H9 (cell line): Measurements from ENCODE around the gene ZNF837. TPM values are rescaled to one million over a fixed set of nuclear protein-coding genes. Genes with fewer than 3 reads are reported as not detected.

Experiments used
- DNase-seq: peaks from one replicate; pipeline ENCODE4 v3.0.0-alpha.2; 2017
- H2AFZ ChIP-seq: one replicate; pipeline ENCODE4 v1.6.1; 2013; ENCODE audit warnings: mild to moderate bottlenecking, low read length, control low read depth, moderate library complexity
- H2AK5ac ChIP-seq: 2 replicates; pipeline ENCODE4 v1.6.1; 2013; ENCODE audit warnings: low read length, control low read depth, mixed read lengths; ENCODE audit not compliant: insufficient read length
- H2BK120ac ChIP-seq: one replicate; pipeline ENCODE4 v1.6.1; 2013; ENCODE audit warnings: low read depth, mild to moderate bottlenecking, low read length, control low read depth, inconsistent platforms; ENCODE audit not compliant: poor library complexity, severe bottlenecking
- H2BK12ac ChIP-seq: 2 replicates; pipeline ENCODE4 v1.6.1; 2013; ENCODE audit warnings: low read length, control low read depth, mixed read lengths, low read depth; ENCODE audit not compliant: insufficient read length
- H2BK15ac ChIP-seq: 2 replicates; pipeline ENCODE4 v1.6.1; 2013; ENCODE audit warnings: low read depth, low read length, control low read depth
- H2BK20ac ChIP-seq: one replicate; pipeline ENCODE4 v1.6.1; 2013; ENCODE audit warnings: low read depth, mild to moderate bottlenecking, low read length, control low read depth, inconsistent platforms; ENCODE audit not compliant: poor library complexity, severe bottlenecking
- H2BK5ac ChIP-seq: 2 replicates; pipeline ENCODE4 v1.6.1; 2013; ENCODE audit warnings: low read length, control low read depth, mixed read lengths; ENCODE audit not compliant: insufficient read length
- H3K14ac ChIP-seq: 2 replicates; pipeline ENCODE4 v1.6.1; 2013; ENCODE audit warnings: low read length, control low read depth; ENCODE audit not compliant: insufficient read depth
- H3K18ac ChIP-seq: 2 replicates; pipeline ENCODE4 v1.6.1; 2013; ENCODE audit warnings: low read depth, mild to moderate bottlenecking, mixed read lengths, low read length, control low read depth; ENCODE audit not compliant: insufficient read length
- H3K23ac ChIP-seq: 2 replicates; pipeline ENCODE4 v1.6.1; 2013; ENCODE audit warnings: low read length, control low read depth, mixed read lengths, low read depth; ENCODE audit not compliant: insufficient read length
- H3K23me2 ChIP-seq: 2 replicates; pipeline ENCODE4 v1.6.1; 2013; ENCODE audit warnings: low read depth, mild to moderate bottlenecking, mixed read lengths, low read length, control low read depth; ENCODE audit not compliant: insufficient read length, poor library complexity, severe bottlenecking
- H3K27ac ChIP-seq: 2 replicates; pipeline ENCODE4 v1.5.1; 2013; ENCODE audit warnings: low read length, control low read depth, mixed read lengths, low read depth; ENCODE audit not compliant: insufficient read length
- H3K27me3 ChIP-seq: 2 replicates; pipeline ENCODE4 v1.6.1; 2013; ENCODE audit warnings: low read length, control low read depth, inconsistent platforms; ENCODE audit not compliant: insufficient read depth
- H3K4ac ChIP-seq: 2 replicates; pipeline ENCODE4 v1.6.1; 2013; ENCODE audit warnings: low read depth, mild to moderate bottlenecking, control low read depth, inconsistent platforms, low read length, moderate library complexity
- H3K4me1 ChIP-seq: 2 replicates; pipeline ENCODE4 v1.6.1; 2013; ENCODE audit warnings: low read length, control low read depth, inconsistent platforms; ENCODE audit not compliant: insufficient read depth
- H3K4me2 ChIP-seq: 2 replicates; pipeline ENCODE4 v1.6.1; 2013; ENCODE audit warnings: low read length, control low read depth, mixed read lengths; ENCODE audit not compliant: insufficient read length, insufficient read depth
- H3K56ac ChIP-seq: 2 replicates; pipeline ENCODE4 v1.6.1; 2013; ENCODE audit warnings: low read depth, mild to moderate bottlenecking, mixed read lengths, low read length, control low read depth; ENCODE audit not compliant: insufficient read length
- H3K79me1 ChIP-seq: 2 replicates; pipeline ENCODE4 v1.6.1; 2013; ENCODE audit warnings: low read depth, mild to moderate bottlenecking, moderate library complexity, low read length, control low read depth, inconsistent platforms; ENCODE audit not compliant: insufficient read depth, poor library complexity, severe bottlenecking
- H3K79me2 ChIP-seq: 2 replicates; pipeline ENCODE4 v1.6.1; 2013; ENCODE audit warnings: low read length, control low read depth, inconsistent platforms; ENCODE audit not compliant: insufficient read depth
- H3K9ac ChIP-seq: 2 replicates; pipeline ENCODE4 v1.6.1; 2013; ENCODE audit warnings: low read length, control low read depth, mixed read lengths; ENCODE audit not compliant: insufficient read length; ENCODE audit errors: extremely low read depth
- H3K9me3 ChIP-seq: one replicate; pipeline ENCODE4 v1.6.1; 2013; ENCODE audit warnings: low read depth, low read length, inconsistent platforms; ENCODE audit not compliant: control insufficient read depth
- H3T11ph ChIP-seq: one replicate; pipeline ENCODE4 v1.6.1; 2013; ENCODE audit warnings: mild to moderate bottlenecking, low read length, control low read depth, inconsistent platforms
- H4K20me1 ChIP-seq: one replicate; pipeline ENCODE4 v1.6.1; 2013; ENCODE audit not compliant: control insufficient read depth, insufficient read length, insufficient read depth
- H4K5ac ChIP-seq: 2 replicates; pipeline ENCODE4 v1.6.1; 2013; ENCODE audit warnings: low read depth, mild to moderate bottlenecking, mixed read lengths, low read length, control low read depth; ENCODE audit not compliant: insufficient read length
- H4K8ac ChIP-seq: replicated peaks from 2 replicates; pipeline ENCODE4 v1.6.1; 2013; ENCODE audit warnings: low read length, control low read depth, mixed read lengths, low read depth; ENCODE audit not compliant: insufficient read length
- H4K91ac ChIP-seq: 2 replicates; pipeline ENCODE4 v1.6.1; 2013; ENCODE audit warnings: low read depth, mild to moderate bottlenecking, moderate library complexity, mixed read lengths, low read length, control low read depth; ENCODE audit not compliant: insufficient read length
- H3K27ac Mint-ChIP-seq, 3 experiments: 2 replicates in 2 of 3; 3 replicates in 1 of 3; pipeline ENCODE4 v1.8.0; 2020 to 2021; ENCODE audit warnings: mixed read lengths in 3 of 3, mild to moderate bottlenecking in 1 of 3, moderate library complexity in 1 of 3
- H3K27me3 Mint-ChIP-seq: 2 replicates; pipeline ENCODE4 v1.8.0; 2021; ENCODE audit warnings: low read depth, mild to moderate bottlenecking, moderate library complexity, mixed read lengths
- H3K36me3 Mint-ChIP-seq, 3 experiments: 2 replicates in 2 of 3; 3 replicates in 1 of 3; pipeline ENCODE4 v1.8.0; 2020 to 2021; ENCODE audit warnings: low read depth in 3 of 3, mixed read lengths in 3 of 3; ENCODE audit not compliant: insufficient read depth in 1 of 3
- H3K4me1 Mint-ChIP-seq, 2 experiments: 2 replicates each; pipeline ENCODE4 v1.8.0; 2020; ENCODE audit warnings: mixed read lengths in 2 of 2
- H3K4me3 Mint-ChIP-seq, 2 experiments: 2 replicates in 1 of 2; 3 replicates in 1 of 2; pipeline ENCODE4 v1.8.0; 2020 to 2021; ENCODE audit warnings: mild to moderate bottlenecking in 2 of 2, mixed read lengths in 2 of 2, moderate library complexity in 1 of 2
- H3K9me3 Mint-ChIP-seq, 2 experiments: 2 replicates in 1 of 2; 3 replicates in 1 of 2; pipeline ENCODE4 v1.8.0; 2020; ENCODE audit warnings: mild to moderate bottlenecking in 2 of 2, mixed read lengths in 2 of 2, moderate library complexity in 1 of 2
- CTCF ChIP-seq: fragments of 200-600 bp; sonication (generic); conservative IDR thresholded peaks from 3 replicates; pipeline ENCODE4 v1.8.0; 2021; ENCODE audit warnings: antibody characterized with exemption, mild to moderate bottlenecking
- WGBS: extraction: QIAGEN DNeasy Blood & Tissue Kit; methylation state at CpG from one replicate; pipeline ENCODE4 v1.1.7; 2013; ENCODE audit warnings: missing lambda C conversion rate, low lambda C conversion rate, mixed read lengths; ENCODE audit not compliant: insufficient read length; ENCODE audit errors: extremely low coverage; 5-methylcytosine and 5-hydroxymethylcytosine counted together
- total RNA-seq: library from RNA; stranded (reverse); gene quantifications from 2 replicates; pipeline ENCODE4 v1.2.1, GENCODE V29; 2021

ZNF837 gene
- total RNA-seq, 1 experiment from 2014 or later, result 3.4 TPM

- Mint-ChIP-seq H3K27me3 (peaks cover 26% of the 10 kb centered on the region), H3K4me1 (no peaks in the 10 kb centered on the region), H3K27ac (no peak overlapping the region), H3K9me3 (peaks cover 72 to 80% of the 10 kb centered on the region in 2 experiments), H3K4me3 (no peak overlapping the region), H3K36me3 (peaks cover 8 to 36% (median 22%) of the 10 kb centered on the region in 3 experiments; a peak in 6 of 7 replicates)
- H3K23ac ChIP-seq, result no peak overlapping the region
- H3K18ac ChIP-seq, result no peak overlapping the region
- H2BK15ac ChIP-seq, result no peak overlapping the region
- H4K8ac ChIP-seq, result no peak overlapping the region
- H3K4me2 ChIP-seq, result no peak overlapping the region
- no peak overlapping the region for H3T11ph ChIP-seq
- no peak overlapping the region for H3K4ac ChIP-seq
- no peak overlapping the region for H2AK5ac ChIP-seq
- no peak overlapping the region for H4K5ac ChIP-seq
- H4K91ac ChIP-seq, result no peak overlapping the region
- H3K9ac ChIP-seq, result no peak overlapping the region
- no peaks in the 10 kb centered on the region for H3K4me1 ChIP-seq
- H3K27me3 ChIP-seq, result no peaks in the 10 kb centered on the region
- H3K56ac ChIP-seq, result no peak overlapping the region
- no peaks in the 10 kb centered on the region for H3K79me1 ChIP-seq
- no peak overlapping the region for H2BK20ac ChIP-seq
- no peaks in the 10 kb centered on the region for H3K23me2 ChIP-seq
- H2AFZ ChIP-seq, result no peak overlapping the region
- DNase-seq, result no peak
- no CpG with 5 or more reads among the region's 1 CpG for WGBS
- H3K79me2 ChIP-seq, result no peaks in the 10 kb centered on the region
- no peak for TF ChIP-seq CTCF
- H2BK5ac ChIP-seq, result no peak overlapping the region
- H3K14ac ChIP-seq, result no peak overlapping the region
- no peaks in the 10 kb centered on the region for H4K20me1 ChIP-seq
- H3K27ac ChIP-seq, result no peak overlapping the region
- no peak overlapping the region for H2BK12ac ChIP-seq
- no peak overlapping the region for H2BK120ac ChIP-seq
- peaks cover 69% of the 10 kb centered on the region for H3K9me3 ChIP-seq
These were observed 47.8 kb upstream of the ZNF837 start for GRCh38 chr19:58428617-58429016.
